Neural cell (in vitro differentiated cells): ENCODE results near the gene LARGE1. TPM values are rescaled to one million over a fixed set of nuclear protein-coding genes. Genes with fewer than 3 reads are reported as not detected.

Experiments used
- H2AFZ ChIP-seq: fragments of 200-600, 300-800 bp; sonication (generic), shearing (Covaris generic); 2 replicates; pipeline ENCODE4 v1.6.0; 2014; ENCODE audit warnings: low read depth, mild to moderate bottlenecking, antibody characterized with exemption, low read length, moderate library complexity
- H3F3A ChIP-seq: fragments of 200-600 bp; shearing (Covaris generic); 2 replicates; pipeline ENCODE4 v1.6.1; 2016; ENCODE audit warnings: mild to moderate bottlenecking, moderate library complexity, mixed read lengths, antibody characterized with exemption, low read length; ENCODE audit not compliant: insufficient read depth, poor library complexity, severe bottlenecking
- H3K27ac ChIP-seq: fragments of 200-600, 300-800 bp; sonication (generic), shearing (Covaris generic); 2 replicates; pipeline ENCODE4 v1.5.1; 2014; ENCODE audit warnings: mild to moderate bottlenecking, low read length, moderate library complexity
- H3K27me3 ChIP-seq: fragments of 300-800, 200-600 bp; sonication (generic), shearing (Covaris generic); 2 replicates; pipeline ENCODE4 v1.6.0; 2014; ENCODE audit warnings: mild to moderate bottlenecking, low read depth, low read length, moderate library complexity; ENCODE audit not compliant: insufficient read depth
- H3K36me3 ChIP-seq: fragments of 300-800, 200-600 bp; sonication (generic), shearing (Covaris generic); 2 replicates; pipeline ENCODE4 v1.5.1; 2014; ENCODE audit warnings: mild to moderate bottlenecking, antibody characterized with exemption, low read length, moderate library complexity; ENCODE audit not compliant: insufficient read depth
- H3K4me2 ChIP-seq: fragments of 300-800, 200-600 bp; sonication (generic), shearing (Covaris generic); 2 replicates; pipeline ENCODE4 v1.6.0; 2014; ENCODE audit warnings: mild to moderate bottlenecking, low read length
- H3K4me3 ChIP-seq: fragments of 300-800, 200-600 bp; sonication (generic), shearing (Covaris generic); 2 replicates; pipeline ENCODE4 v1.5.1; 2014; ENCODE audit warnings: mild to moderate bottlenecking, low read length, moderate library complexity
- H3K79me2 ChIP-seq: fragments of 200-600 bp; shearing (Covaris generic); replicated peaks from 2 replicates; pipeline ENCODE4 v1.6.0; 2014; ENCODE audit warnings: mild to moderate bottlenecking, low read length, moderate library complexity; ENCODE audit not compliant: insufficient read depth
- H3K9ac ChIP-seq: fragments of 300-800, 200-600 bp; sonication (generic), shearing (Covaris generic); 2 replicates; pipeline ENCODE4 v1.6.1; 2016; ENCODE audit warnings: mild to moderate bottlenecking, low read length, mixed read lengths
- H3K9me2 ChIP-seq: fragments of 200-600 bp; shearing (Covaris generic); 2 replicates; pipeline ENCODE4 v1.6.1; 2016; ENCODE audit warnings: mild to moderate bottlenecking, low read length, mixed read lengths; ENCODE audit not compliant: insufficient read depth
- H3K9me3 ChIP-seq: fragments of 200-600, 300-800 bp; sonication (generic), shearing (Covaris generic); 2 replicates; pipeline ENCODE4 v1.6.1; 2016; ENCODE audit warnings: mild to moderate bottlenecking, mixed run types, low read length, moderate library complexity, mixed read lengths
- H4K20me1 ChIP-seq: fragments of 200-600 bp; shearing (Covaris generic); 2 replicates; pipeline ENCODE4 v1.6.1; 2016; ENCODE audit warnings: mild to moderate bottlenecking, mixed run types; ENCODE audit not compliant: insufficient read depth
- EP300 ChIP-seq: fragments of 450-650 bp; conservative IDR thresholded peaks from 2 replicates; pipeline ENCODE4 v1.6.1; 2014; ENCODE audit warnings: antibody characterized with exemption, mild to moderate bottlenecking, moderate library complexity; ENCODE audit not compliant: poor library complexity, severe bottlenecking
- EZH2 ChIP-seq: fragments of 200-600, 300-800 bp; shearing (Covaris generic), sonication (generic); IDR thresholded peaks from 2 replicates; pipeline ENCODE4 v1.6.1; 2014; ENCODE audit warnings: antibody characterized with exemption, low read length, borderline replicate concordance, mild to moderate bottlenecking; ENCODE audit not compliant: insufficient read depth, poor library complexity, severe bottlenecking
- MXI1 ChIP-seq: fragments of 450-650 bp; conservative IDR thresholded peaks from 2 replicates; pipeline ENCODE4 v1.6.1; 2014; ENCODE audit warnings: antibody characterized with exemption, mild to moderate bottlenecking; ENCODE audit not compliant: poor library complexity, severe bottlenecking
- POLR2AphosphoS5 ChIP-seq: IDR thresholded peaks from 2 replicates; pipeline ENCODE4 v1.6.1; 2012
- RAD21 ChIP-seq: fragments of 450-650 bp; conservative IDR thresholded peaks from 2 replicates; pipeline ENCODE4 v1.6.1; 2014; ENCODE audit warnings: antibody characterized with exemption, mild to moderate bottlenecking, moderate library complexity
- SMC3 ChIP-seq: fragments of 450-650 bp; conservative IDR thresholded peaks from 2 replicates; pipeline ENCODE4 v1.6.1; 2014; ENCODE audit warnings: antibody characterized with exemption, mild to moderate bottlenecking, moderate library complexity; ENCODE audit not compliant: poor library complexity
- TAF1 ChIP-seq: IDR thresholded peaks from 2 replicates; pipeline ENCODE4 v1.6.1; 2012; ENCODE audit warnings: low read depth
- polyA plus RNA-seq: library from polyadenylated mRNA; depleted of rRNA; stranded (reverse); fragments of >200 nt; gene quantifications from 2 replicates; pipeline ENCODE4 v1.2.3, GENCODE V29; 2014
- TF ChIP-seq, protein P1 (sequence below): IDR thresholded peaks from 2 replicates; pipeline ENCODE4 v1.6.1; 2012; ENCODE audit warnings: borderline replicate concordance
- TF ChIP-seq, protein P2 (sequence below): fragments of 450-650 bp; IDR thresholded peaks from 2 replicates; pipeline ENCODE4 v1.5.1; 2014; ENCODE audit warnings: antibody characterized with exemption, mild to moderate bottlenecking, moderate library complexity; ENCODE audit not compliant: poor library complexity, severe bottlenecking

Gene LARGE1
- polyA plus RNA-seq, 1 donor from 2014 or later = 27.5 TPM

DNA sequence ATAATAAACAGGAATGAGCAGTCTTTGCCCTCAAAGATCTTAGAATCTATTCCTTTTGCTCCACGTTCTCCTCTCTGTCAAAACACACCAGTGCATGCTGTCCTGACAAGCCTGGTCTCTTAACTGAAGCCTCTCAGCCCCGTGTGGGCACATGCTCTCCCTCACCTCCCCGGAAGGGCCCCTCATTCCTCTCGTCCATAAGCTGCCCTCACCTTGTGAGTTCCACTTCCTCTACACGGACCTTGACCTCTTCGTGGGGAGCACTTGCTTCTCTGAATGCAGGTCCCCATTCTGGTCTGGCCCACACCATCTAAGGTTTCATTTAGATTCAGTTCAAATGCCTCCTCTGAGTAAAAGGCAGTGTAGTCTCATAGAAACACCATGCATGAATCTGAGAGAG lies 449.8 kb downstream of the LARGE1 start:
- no peaks in the 10 kb centered on the region for H3K9me2 ChIP-seq
- H3K4me2 ChIP-seq = no peak overlapping the region
- H3K27me3 ChIP-seq = no peaks in the 10 kb centered on the region
- no peak overlapping the region for H3K27ac ChIP-seq
- no peak overlapping the region for H3K4me3 ChIP-seq
- no peak overlapping the region for H3K9ac ChIP-seq
- H3K79me2 ChIP-seq = no peaks in the 10 kb centered on the region
- H3F3A ChIP-seq = no peaks in the 10 kb centered on the region
- no peaks in the 10 kb centered on the region for H3K9me3 ChIP-seq
- TF ChIP-seq POLR2AphosphoS5 = no peak
- no peak for TF ChIP-seq RAD21
- TF ChIP-seq SMC3 = no peak
- TF ChIP-seq, protein P1, sequence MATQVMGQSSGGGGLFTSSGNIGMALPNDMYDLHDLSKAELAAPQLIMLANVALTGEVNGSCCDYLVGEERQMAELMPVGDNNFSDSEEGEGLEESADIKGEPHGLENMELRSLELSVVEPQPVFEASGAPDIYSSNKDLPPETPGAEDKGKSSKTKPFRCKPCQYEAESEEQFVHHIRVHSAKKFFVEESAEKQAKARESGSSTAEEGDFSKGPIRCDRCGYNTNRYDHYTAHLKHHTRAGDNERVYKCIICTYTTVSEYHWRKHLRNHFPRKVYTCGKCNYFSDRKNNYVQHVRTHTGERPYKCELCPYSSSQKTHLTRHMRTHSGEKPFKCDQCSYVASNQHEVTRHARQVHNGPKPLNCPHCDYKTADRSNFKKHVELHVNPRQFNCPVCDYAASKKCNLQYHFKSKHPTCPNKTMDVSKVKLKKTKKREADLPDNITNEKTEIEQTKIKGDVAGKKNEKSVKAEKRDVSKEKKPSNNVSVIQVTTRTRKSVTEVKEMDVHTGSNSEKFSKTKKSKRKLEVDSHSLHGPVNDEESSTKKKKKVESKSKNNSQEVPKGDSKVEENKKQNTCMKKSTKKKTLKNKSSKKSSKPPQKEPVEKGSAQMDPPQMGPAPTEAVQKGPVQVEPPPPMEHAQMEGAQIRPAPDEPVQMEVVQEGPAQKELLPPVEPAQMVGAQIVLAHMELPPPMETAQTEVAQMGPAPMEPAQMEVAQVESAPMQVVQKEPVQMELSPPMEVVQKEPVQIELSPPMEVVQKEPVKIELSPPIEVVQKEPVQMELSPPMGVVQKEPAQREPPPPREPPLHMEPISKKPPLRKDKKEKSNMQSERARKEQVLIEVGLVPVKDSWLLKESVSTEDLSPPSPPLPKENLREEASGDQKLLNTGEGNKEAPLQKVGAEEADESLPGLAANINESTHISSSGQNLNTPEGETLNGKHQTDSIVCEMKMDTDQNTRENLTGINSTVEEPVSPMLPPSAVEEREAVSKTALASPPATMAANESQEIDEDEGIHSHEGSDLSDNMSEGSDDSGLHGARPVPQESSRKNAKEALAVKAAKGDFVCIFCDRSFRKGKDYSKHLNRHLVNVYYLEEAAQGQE = no peak
- TF ChIP-seq, protein P2, sequence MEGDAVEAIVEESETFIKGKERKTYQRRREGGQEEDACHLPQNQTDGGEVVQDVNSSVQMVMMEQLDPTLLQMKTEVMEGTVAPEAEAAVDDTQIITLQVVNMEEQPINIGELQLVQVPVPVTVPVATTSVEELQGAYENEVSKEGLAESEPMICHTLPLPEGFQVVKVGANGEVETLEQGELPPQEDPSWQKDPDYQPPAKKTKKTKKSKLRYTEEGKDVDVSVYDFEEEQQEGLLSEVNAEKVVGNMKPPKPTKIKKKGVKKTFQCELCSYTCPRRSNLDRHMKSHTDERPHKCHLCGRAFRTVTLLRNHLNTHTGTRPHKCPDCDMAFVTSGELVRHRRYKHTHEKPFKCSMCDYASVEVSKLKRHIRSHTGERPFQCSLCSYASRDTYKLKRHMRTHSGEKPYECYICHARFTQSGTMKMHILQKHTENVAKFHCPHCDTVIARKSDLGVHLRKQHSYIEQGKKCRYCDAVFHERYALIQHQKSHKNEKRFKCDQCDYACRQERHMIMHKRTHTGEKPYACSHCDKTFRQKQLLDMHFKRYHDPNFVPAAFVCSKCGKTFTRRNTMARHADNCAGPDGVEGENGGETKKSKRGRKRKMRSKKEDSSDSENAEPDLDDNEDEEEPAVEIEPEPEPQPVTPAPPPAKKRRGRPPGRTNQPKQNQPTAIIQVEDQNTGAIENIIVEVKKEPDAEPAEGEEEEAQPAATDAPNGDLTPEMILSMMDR = no peak
- TF ChIP-seq TAF1 = no peak
- no peak for TF ChIP-seq EP300
- TF ChIP-seq MXI1 = no peak
- TF ChIP-seq EZH2 = no peak
- H2AFZ ChIP-seq = no peak overlapping the region
- no peaks in the 10 kb centered on the region for H3K36me3 ChIP-seq
- H4K20me1 ChIP-seq = no peaks in the 10 kb centered on the region

DNA sequence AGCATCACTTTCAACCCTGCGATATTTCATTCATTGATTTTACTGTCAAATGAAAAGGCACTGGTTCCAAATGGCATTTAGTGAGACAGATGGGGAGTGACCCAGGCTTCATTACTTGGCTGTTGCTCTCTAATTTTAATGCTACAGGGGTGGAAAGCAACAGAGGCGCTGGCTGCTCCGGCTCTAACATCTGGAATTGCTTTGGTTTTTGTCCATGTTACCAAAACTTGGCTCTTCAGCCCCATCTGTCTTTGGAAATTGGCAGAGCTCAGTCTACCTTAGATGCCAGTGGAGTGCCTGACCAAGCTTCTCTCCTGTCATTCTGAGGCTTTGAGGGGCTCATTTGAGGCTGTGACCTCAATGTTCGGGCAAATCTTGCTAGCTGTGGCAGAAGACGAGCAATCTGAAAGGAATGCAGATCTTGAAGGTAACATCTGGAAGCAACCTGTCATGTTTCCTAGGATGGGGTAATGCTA lies 452.6 kb downstream of the LARGE1 start:
- Histone ChIP-seq H3K27me3 (no peaks in the 10 kb centered on the region), H3K79me2 (no peaks in the 10 kb centered on the region), H3K4me2 (no peak overlapping the region), H3K9ac (no peak overlapping the region), H4K20me1 (no peaks in the 10 kb centered on the region), H3K4me3 (no peak overlapping the region), H3K9me2 (no peaks in the 10 kb centered on the region), H3K27ac (no peak overlapping the region), H3K9me3 (no peaks in the 10 kb centered on the region), H2AFZ (no peak overlapping the region), H3K36me3 (no peaks in the 10 kb centered on the region), H3F3A (no peaks in the 10 kb centered on the region)
- TF ChIP-seq, protein P1 = no peak
- TF ChIP-seq SMC3 (no peak), MXI1 (no peak), EP300 (no peak), TAF1 (no peak), POLR2AphosphoS5 (no peak), EZH2 (no peak), RAD21 (no peak)
- TF ChIP-seq, protein P2 = no peak
